H1 (cell line): ENCODE measurements around the gene PCNP. TPM values are rescaled to one million over a fixed set of nuclear protein-coding genes. Genes with fewer than 3 reads are reported as not detected.
A peak's percentile ranks its signal among the peaks of the same experiment; 100 is the strongest.

Experiments
- CTCF ChIA-PET: fragments of 300-600 bp; sonication (Branson Sonifier 250); formaldehyde crosslinking; loops from one replicate; lab custom pipeline; 2021; ENCODE audit not compliant: partially characterized antibody; lab: Charles Lee
- POLR2A ChIA-PET: fragments of 300-600 bp; sonication (Branson Sonifier 250); formaldehyde crosslinking; loops from one replicate; lab custom pipeline; 2021; ENCODE audit warnings: inconsistent platforms; ENCODE audit not compliant: partially characterized antibody; lab: Charles Lee
- DNase-seq, 2 experiments: peaks; one replicate each; pipeline versions ENCODE4 v3.0.0 to v3.0.0-alpha.2; 2010 to 2022; ENCODE audit warnings: low spot score in 2 of 2, low read depth in 1 of 2, mixed read lengths in 1 of 2
- FAIRE-seq: peaks from 2 replicates; lab custom pipeline; 2011; peaks lifted over from hg19 to GRCh38; lab: Jason Lieb, UNC
- H2AFZ ChIP-seq: 2 replicates; pipeline ENCODE4 v1.8.1; 2012; ENCODE audit warnings: low read length, inconsistent platforms
- H2AK5ac ChIP-seq: 2 replicates; pipeline ENCODE4 v1.6.1; 2013; ENCODE audit warnings: low read depth, low read length
- H2BK120ac ChIP-seq: replicated peaks from 2 replicates; pipeline ENCODE3; 2013; ENCODE audit warnings: low read depth, low read length, inconsistent platforms
- H2BK12ac ChIP-seq: 2 replicates; pipeline ENCODE4 v1.6.1; 2013; ENCODE audit warnings: low read depth, low read length
- H2BK15ac ChIP-seq: 2 replicates; pipeline ENCODE4 v1.6.1; 2013; ENCODE audit warnings: low read length
- H2BK20ac ChIP-seq: 2 replicates; pipeline ENCODE4 v1.6.1; 2013; ENCODE audit warnings: low read length
- H2BK5ac ChIP-seq: 2 replicates; pipeline ENCODE4 v1.6.1; 2013; ENCODE audit warnings: low read depth, low read length
- H3K14ac ChIP-seq: 2 replicates; pipeline ENCODE4 v1.6.1; 2013; ENCODE audit warnings: inconsistent platforms; ENCODE audit not compliant: insufficient read length
- H3K18ac ChIP-seq: 2 replicates; pipeline ENCODE4 v1.6.1; 2013; ENCODE audit warnings: low read length; ENCODE audit errors: extremely low read depth
- H3K23ac ChIP-seq: 2 replicates; pipeline ENCODE4 v1.6.1; 2013; ENCODE audit warnings: inconsistent platforms; ENCODE audit not compliant: insufficient read length
- H3K23me2 ChIP-seq: 2 replicates; pipeline ENCODE4 v1.6.1; 2013; ENCODE audit warnings: low read depth, low read length
- H3K27ac ChIP-seq: 2 replicates; pipeline ENCODE4 v1.6.1; 2011; ENCODE audit warnings: low read depth, low read length, inconsistent platforms
- H3K27me3 ChIP-seq, 4 experiments: replicated peaks in 1 of 4; 1 replicate in 1 of 4; 2 replicates in 3 of 4; pipeline versions ENCODE4 v1.6.1 to v1.8.1; 2011 to 2013; ENCODE audit warnings: low read length in 3 of 4, mild to moderate bottlenecking in 3 of 4, inconsistent platforms in 2 of 4, mixed read lengths in 2 of 4, moderate library complexity in 1 of 4; ENCODE audit not compliant: control insufficient read depth in 3 of 4, insufficient read depth in 3 of 4; ENCODE audit errors: extremely low read depth in 1 of 4
- H3K36me3 ChIP-seq, 4 experiments: 2 replicates each; pipeline versions ENCODE4 v1.6.1 to v1.8.1; 2011 to 2013; ENCODE audit warnings: mild to moderate bottlenecking in 4 of 4, low read length in 3 of 4, moderate library complexity in 2 of 4, control low read depth in 1 of 4, inconsistent platforms in 1 of 4; ENCODE audit not compliant: insufficient read depth in 4 of 4, control insufficient read depth in 2 of 4
- H3K4ac ChIP-seq: replicated peaks from 2 replicates; pipeline ENCODE3; 2013; ENCODE audit warnings: low read length, low read depth, mixed read lengths, inconsistent platforms; ENCODE audit not compliant: insufficient read length
- H3K4me1 ChIP-seq, 4 experiments: replicated peaks in 1 of 4; 1 replicate in 1 of 4; 2 replicates in 3 of 4; pipeline versions ENCODE4 v1.6.1 to v1.8.1; 2011 to 2013; ENCODE audit warnings: low read length in 3 of 4, inconsistent platforms in 2 of 4, mixed read lengths in 1 of 4; ENCODE audit not compliant: insufficient read depth in 4 of 4, control insufficient read depth in 3 of 4
- H3K4me2 ChIP-seq, 2 experiments: 2 replicates each; pipeline versions ENCODE4 v1.6.1 to v1.8.1; 2011 to 2013; ENCODE audit warnings: low read depth in 2 of 2, low read length in 2 of 2, control low read depth in 1 of 2, inconsistent platforms in 1 of 2, mild to moderate bottlenecking in 1 of 2; ENCODE audit not compliant: insufficient read depth in 1 of 2
- H3K4me3 ChIP-seq, 4 experiments: fragments of 200-600, 300-600 bp in 1 of 4; sonication (generic), shearing (Covaris generic), sonication (Bioruptor Twin) in 1 of 4; 2 replicates each; pipeline versions ENCODE4 v1.5.1 to v1.8.1; 2011 to 2016; ENCODE audit warnings: low read length in 4 of 4, low read depth in 3 of 4, control low read depth in 2 of 4, inconsistent platforms in 2 of 4, mild to moderate bottlenecking in 2 of 4, mixed read lengths in 1 of 4, moderate library complexity in 1 of 4; ENCODE audit not compliant: insufficient read depth in 2 of 4; ENCODE audit errors: extremely low read depth in 1 of 4
- H3K56ac ChIP-seq: replicated peaks from 2 replicates; pipeline ENCODE3; 2013; ENCODE audit warnings: low read depth, mild to moderate bottlenecking, mixed read lengths, low read length, inconsistent platforms; ENCODE audit not compliant: insufficient read length
- H3K79me1 ChIP-seq: 2 replicates; pipeline ENCODE4 v1.6.1; 2013; ENCODE audit warnings: low read depth, low read length, control low read depth
- H3K79me2 ChIP-seq, 2 experiments: 2 replicates each; pipeline versions ENCODE4 v1.6.1 to v1.8.1; 2012 to 2013; ENCODE audit warnings: low read length in 2 of 2, mild to moderate bottlenecking in 2 of 2, inconsistent platforms in 1 of 2; ENCODE audit not compliant: insufficient read depth in 2 of 2, control insufficient read depth in 1 of 2
- H3K9ac ChIP-seq, 4 experiments: replicated peaks in 1 of 4; 1 replicate in 1 of 4; 2 replicates in 3 of 4; pipeline versions ENCODE4 v1.6.1 to v1.8.1; 2011 to 2013; ENCODE audit warnings: low read depth in 3 of 4, low read length in 3 of 4, control low read depth in 2 of 4, mild to moderate bottlenecking in 2 of 4, moderate library complexity in 2 of 4, inconsistent platforms in 1 of 4; ENCODE audit errors: extremely low read depth in 1 of 4
- H3K9me3 ChIP-seq, 2 experiments: 2 replicates each; pipeline versions ENCODE4 v1.6.1 to v1.8.1; 2012 to 2013; ENCODE audit warnings: mild to moderate bottlenecking in 2 of 2, moderate library complexity in 2 of 2, control low read depth in 1 of 2, inconsistent platforms in 1 of 2, low read depth in 1 of 2, low read length in 1 of 2, mixed read lengths in 1 of 2; ENCODE audit not compliant: insufficient read depth in 2 of 2
- H4K20me1 ChIP-seq, 2 experiments: replicated peaks in 1 of 2; 2 replicates each; pipeline versions ENCODE3 to v1.8.1; 2011 to 2013; ENCODE audit warnings: inconsistent platforms in 2 of 2, low read length in 2 of 2, mild to moderate bottlenecking in 1 of 2; ENCODE audit not compliant: insufficient read depth in 2 of 2, control insufficient read depth in 1 of 2
- H4K5ac ChIP-seq: 2 replicates; pipeline ENCODE4 v1.6.1; 2013; ENCODE audit warnings: low read length, low read depth, mixed read lengths, inconsistent platforms; ENCODE audit not compliant: insufficient read length
- H4K8ac ChIP-seq: 2 replicates; pipeline ENCODE4 v1.8.0; 2013; ENCODE audit warnings: mild to moderate bottlenecking, moderate library complexity, low read length, inconsistent platforms; ENCODE audit not compliant: insufficient read depth; ENCODE audit errors: extremely low read depth
- H4K91ac ChIP-seq: replicated peaks from 2 replicates; pipeline ENCODE3; 2013; ENCODE audit warnings: low read length, mixed read lengths, inconsistent platforms; ENCODE audit not compliant: insufficient read length
- ASH2L ChIP-seq: fragments of 200-600, 300-600 bp; sonication (generic); IDR thresholded peaks from one replicate; pipeline ENCODE4 v1.7.1; 2017; ENCODE audit warnings: low read length
- EGR1 ChIP-seq: IDR thresholded peaks from 2 replicates; pipeline ENCODE4 v1.6.1; 2011; ENCODE audit warnings: low read depth, low read length, borderline replicate concordance
- JUN ChIP-seq: IDR thresholded peaks from 2 replicates; pipeline ENCODE4 v1.6.1; 2011; ENCODE audit warnings: low read depth, mild to moderate bottlenecking, improper control_type of control experiment, low read length
- KDM1A ChIP-seq: fragments of 200-600, 300-600 bp; sonication (generic); IDR thresholded peaks from 2 replicates; pipeline ENCODE4 v1.7.1; 2016; ENCODE audit warnings: mild to moderate bottlenecking, low read length, borderline replicate concordance
- NANOG ChIP-seq: IDR thresholded peaks from 2 replicates; pipeline ENCODE4 v1.6.1; 2011; ENCODE audit warnings: low read length, low read depth, mild to moderate bottlenecking, inconsistent platforms; ENCODE audit not compliant: insufficient read depth, poor library complexity, severe bottlenecking
- RBBP5 ChIP-seq: IDR thresholded peaks from 2 replicates; pipeline ENCODE4 v1.7.1; 2012; ENCODE audit warnings: low read depth, mild to moderate bottlenecking, inconsistent platforms, low read length, moderate library complexity, borderline replicate concordance
- SP4 ChIP-seq: IDR thresholded peaks from 2 replicates; pipeline ENCODE4 v1.6.1; 2012; ENCODE audit warnings: low read length, inconsistent platforms
- WGBS, 2 experiments: shearing (Covaris generic) in 1 of 2; methylation state at CpG; one replicate each; pipeline versions ENCODE4 v1.1.6 to v1.1.7; 2013 to 2015; ENCODE audit warnings: low lambda C conversion rate in 2 of 2, mixed read lengths in 2 of 2, inconsistent platforms in 1 of 2, low coverage in 1 of 2, missing lambda C conversion rate in 1 of 2; ENCODE audit not compliant: insufficient replicate concordance in 2 of 2, insufficient coverage in 1 of 2, insufficient read length in 1 of 2; ENCODE audit errors: extremely low coverage in 1 of 2, missing lambda C conversion rate in 1 of 2; 5-methylcytosine and 5-hydroxymethylcytosine counted together
- polyA plus RNA-seq, 7 experiments: library from polyadenylated mRNA; depleted of rRNA in 3 of 7; stranded (reverse) in 5 of 7; unstranded in 2 of 7; fragments of >200 nt in 5 of 7; fragments of 200-250 nt in 2 of 7; gene quantifications; 1 replicate in 5 of 7; 2 replicates in 1 of 7; 4 replicates in 1 of 7; pipeline versions ENCODE4 v1.2.1 to v1.2.3, GENCODE V29; 2011 to 2013; ENCODE audit warnings: missing spikeins in 2 of 7, mixed read lengths in 2 of 7
- total RNA-seq: library from RNA; stranded (reverse); fragmentation: NEBNext Ultra II Directional; extraction: Animal tissue kit (Norgen Biotek cat#: 25700); gene quantifications from 2 replicates; pipeline ENCODE4 v1.2.1, GENCODE V29; 2021

The PCNP gene
- total and polyA plus RNA-seq, 2 of the 8 experiments (the other 6 are each of a cell fraction or from before 2014, with no cell fraction given) = 29.1 to 192 TPM

DNA sequence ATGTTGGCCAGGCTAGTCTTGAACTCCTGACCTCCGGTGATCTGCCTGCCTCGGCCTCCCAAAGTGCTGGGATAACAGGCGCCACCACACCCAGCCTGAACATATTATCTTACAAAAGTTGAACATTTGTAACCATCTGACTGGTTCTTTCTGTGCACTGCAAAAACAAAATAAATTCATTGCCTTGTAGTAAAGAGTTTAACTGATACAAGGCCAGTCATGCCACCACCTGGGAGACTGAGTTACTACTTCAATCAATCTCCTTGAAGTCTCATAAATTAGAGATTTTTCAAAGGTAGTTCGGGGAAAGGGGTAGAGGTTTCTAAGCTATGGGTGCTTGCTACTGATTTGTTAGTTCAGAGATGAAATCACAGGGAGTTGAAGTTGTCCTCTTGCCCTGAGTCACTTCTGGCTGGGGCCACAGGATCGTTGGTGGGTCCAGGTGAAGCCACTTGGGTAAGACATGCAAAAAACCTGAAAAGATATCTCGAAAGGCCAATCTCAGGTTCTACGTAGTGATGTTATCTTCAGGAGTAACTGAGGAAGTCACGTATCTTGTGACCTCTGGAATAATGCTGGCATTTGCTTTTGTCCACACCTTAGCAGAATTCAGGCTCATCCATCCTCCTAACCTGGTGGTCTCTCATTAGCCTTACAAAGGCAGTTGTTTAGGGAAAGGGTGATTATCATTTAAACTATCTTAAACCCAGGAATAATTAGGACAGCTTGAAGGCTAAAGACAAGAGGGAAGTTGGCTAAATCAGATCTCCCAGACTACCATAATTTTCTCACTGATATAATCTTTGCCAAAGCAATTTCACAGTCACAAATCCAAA, 69.2 kb downstream of the PCNP start:
- H3K4me3 ChIP-seq = no peak overlapping the region
- no peak overlapping the region for H3K14ac ChIP-seq
- H3K27ac ChIP-seq = no peak overlapping the region
- H2BK120ac ChIP-seq = no peak overlapping the region
- no peak overlapping the region for H3K4ac ChIP-seq
- no peak overlapping the region for H3K23ac ChIP-seq
- no peak for DNase-seq
- H4K91ac ChIP-seq = no peak overlapping the region
- H4K20me1 ChIP-seq = no peaks in the 10 kb centered on the region
- H3K23me2 ChIP-seq = no peaks in the 10 kb centered on the region; the same call in 1 of the 2 replicates
- peak; percentile 32 for FAIRE-seq
- H2BK12ac ChIP-seq = no peak overlapping the region
- H3K4me1 ChIP-seq = peaks cover 0 to 9% (median 3%) of the 10 kb centered on the region in 4 experiments; a peak in 3 of 7 replicates
- H3K9ac ChIP-seq = no peak overlapping the region
- WGBS, 2 experiments = 91% methylated on average over 8 of the region's 8 CpGs; no CpG with 5 or more reads in 1 of the 2 experiments
- H3K27me3 ChIP-seq = no peaks in the 10 kb centered on the region
- TF ChIP-seq NANOG = no peak
- TF ChIP-seq KDM1A = no peak
- TF ChIP-seq ASH2L = no peak
- TF ChIP-seq SP4 = no peak
- no peak for TF ChIP-seq JUN
- no peak for TF ChIP-seq RBBP5
- TF ChIP-seq EGR1 = no peak
- no peaks in the 10 kb centered on the region for H3K9me3 ChIP-seq
- no peaks in the 10 kb centered on the region; a peak in 1 of 8 replicates for H3K36me3 ChIP-seq
- H3K18ac ChIP-seq = peak overlapping the region; percentile 39; the same call in 1 of the 2 replicates
- no peak overlapping the region for H3K56ac ChIP-seq
- H3K79me2 ChIP-seq = no peaks in the 10 kb centered on the region
- H3K4me2 ChIP-seq = no peak overlapping the region
- H4K8ac ChIP-seq = no peak overlapping the region
- H4K5ac ChIP-seq = no peak overlapping the region
- no peak overlapping the region for H2AFZ ChIP-seq
- H2BK5ac ChIP-seq = 0 out of 2 replicates have a peak overlapping the region, but pooled peaks have one; percentile 19
- no peak overlapping the region for H2BK15ac ChIP-seq
- H3K79me1 ChIP-seq = no peaks in the 10 kb centered on the region
- 0 out of 2 replicates have a peak overlapping the region, but pooled peaks have one; percentile 49 for H2BK20ac ChIP-seq
- POLR2A ChIA-PET = interaction anchor here (1.7 kb wide), 1 partner anchor 34 kb away, joined by 5 read pairs; the partner anchor contains the start of gene ZBTB11
- CTCF ChIA-PET = interaction anchor here (1.3 kb wide), 1 partner anchor 41 kb away, joined by 3 read pairs; no protein-coding TSS in a partner anchor
- no peak overlapping the region for H2AK5ac ChIP-seq
